ENCODE results near the gene ZMYND19. TPM values are rescaled to one million over a fixed set of nuclear protein-coding genes. Genes with fewer than 3 reads are reported as not detected.

Gene ZMYND19
- total and polyA plus RNA-seq, 2 of the 8 experiments (the other 6 are each of a cell fraction or from before 2014, with no cell fraction given): 42.4 to 58.7 TPM

GRCh38 chr9:137610944-137611343 lies 20.6 kb upstream of the ZMYND19 start (continued):
- TF ChIP-seq, protein P1, sequence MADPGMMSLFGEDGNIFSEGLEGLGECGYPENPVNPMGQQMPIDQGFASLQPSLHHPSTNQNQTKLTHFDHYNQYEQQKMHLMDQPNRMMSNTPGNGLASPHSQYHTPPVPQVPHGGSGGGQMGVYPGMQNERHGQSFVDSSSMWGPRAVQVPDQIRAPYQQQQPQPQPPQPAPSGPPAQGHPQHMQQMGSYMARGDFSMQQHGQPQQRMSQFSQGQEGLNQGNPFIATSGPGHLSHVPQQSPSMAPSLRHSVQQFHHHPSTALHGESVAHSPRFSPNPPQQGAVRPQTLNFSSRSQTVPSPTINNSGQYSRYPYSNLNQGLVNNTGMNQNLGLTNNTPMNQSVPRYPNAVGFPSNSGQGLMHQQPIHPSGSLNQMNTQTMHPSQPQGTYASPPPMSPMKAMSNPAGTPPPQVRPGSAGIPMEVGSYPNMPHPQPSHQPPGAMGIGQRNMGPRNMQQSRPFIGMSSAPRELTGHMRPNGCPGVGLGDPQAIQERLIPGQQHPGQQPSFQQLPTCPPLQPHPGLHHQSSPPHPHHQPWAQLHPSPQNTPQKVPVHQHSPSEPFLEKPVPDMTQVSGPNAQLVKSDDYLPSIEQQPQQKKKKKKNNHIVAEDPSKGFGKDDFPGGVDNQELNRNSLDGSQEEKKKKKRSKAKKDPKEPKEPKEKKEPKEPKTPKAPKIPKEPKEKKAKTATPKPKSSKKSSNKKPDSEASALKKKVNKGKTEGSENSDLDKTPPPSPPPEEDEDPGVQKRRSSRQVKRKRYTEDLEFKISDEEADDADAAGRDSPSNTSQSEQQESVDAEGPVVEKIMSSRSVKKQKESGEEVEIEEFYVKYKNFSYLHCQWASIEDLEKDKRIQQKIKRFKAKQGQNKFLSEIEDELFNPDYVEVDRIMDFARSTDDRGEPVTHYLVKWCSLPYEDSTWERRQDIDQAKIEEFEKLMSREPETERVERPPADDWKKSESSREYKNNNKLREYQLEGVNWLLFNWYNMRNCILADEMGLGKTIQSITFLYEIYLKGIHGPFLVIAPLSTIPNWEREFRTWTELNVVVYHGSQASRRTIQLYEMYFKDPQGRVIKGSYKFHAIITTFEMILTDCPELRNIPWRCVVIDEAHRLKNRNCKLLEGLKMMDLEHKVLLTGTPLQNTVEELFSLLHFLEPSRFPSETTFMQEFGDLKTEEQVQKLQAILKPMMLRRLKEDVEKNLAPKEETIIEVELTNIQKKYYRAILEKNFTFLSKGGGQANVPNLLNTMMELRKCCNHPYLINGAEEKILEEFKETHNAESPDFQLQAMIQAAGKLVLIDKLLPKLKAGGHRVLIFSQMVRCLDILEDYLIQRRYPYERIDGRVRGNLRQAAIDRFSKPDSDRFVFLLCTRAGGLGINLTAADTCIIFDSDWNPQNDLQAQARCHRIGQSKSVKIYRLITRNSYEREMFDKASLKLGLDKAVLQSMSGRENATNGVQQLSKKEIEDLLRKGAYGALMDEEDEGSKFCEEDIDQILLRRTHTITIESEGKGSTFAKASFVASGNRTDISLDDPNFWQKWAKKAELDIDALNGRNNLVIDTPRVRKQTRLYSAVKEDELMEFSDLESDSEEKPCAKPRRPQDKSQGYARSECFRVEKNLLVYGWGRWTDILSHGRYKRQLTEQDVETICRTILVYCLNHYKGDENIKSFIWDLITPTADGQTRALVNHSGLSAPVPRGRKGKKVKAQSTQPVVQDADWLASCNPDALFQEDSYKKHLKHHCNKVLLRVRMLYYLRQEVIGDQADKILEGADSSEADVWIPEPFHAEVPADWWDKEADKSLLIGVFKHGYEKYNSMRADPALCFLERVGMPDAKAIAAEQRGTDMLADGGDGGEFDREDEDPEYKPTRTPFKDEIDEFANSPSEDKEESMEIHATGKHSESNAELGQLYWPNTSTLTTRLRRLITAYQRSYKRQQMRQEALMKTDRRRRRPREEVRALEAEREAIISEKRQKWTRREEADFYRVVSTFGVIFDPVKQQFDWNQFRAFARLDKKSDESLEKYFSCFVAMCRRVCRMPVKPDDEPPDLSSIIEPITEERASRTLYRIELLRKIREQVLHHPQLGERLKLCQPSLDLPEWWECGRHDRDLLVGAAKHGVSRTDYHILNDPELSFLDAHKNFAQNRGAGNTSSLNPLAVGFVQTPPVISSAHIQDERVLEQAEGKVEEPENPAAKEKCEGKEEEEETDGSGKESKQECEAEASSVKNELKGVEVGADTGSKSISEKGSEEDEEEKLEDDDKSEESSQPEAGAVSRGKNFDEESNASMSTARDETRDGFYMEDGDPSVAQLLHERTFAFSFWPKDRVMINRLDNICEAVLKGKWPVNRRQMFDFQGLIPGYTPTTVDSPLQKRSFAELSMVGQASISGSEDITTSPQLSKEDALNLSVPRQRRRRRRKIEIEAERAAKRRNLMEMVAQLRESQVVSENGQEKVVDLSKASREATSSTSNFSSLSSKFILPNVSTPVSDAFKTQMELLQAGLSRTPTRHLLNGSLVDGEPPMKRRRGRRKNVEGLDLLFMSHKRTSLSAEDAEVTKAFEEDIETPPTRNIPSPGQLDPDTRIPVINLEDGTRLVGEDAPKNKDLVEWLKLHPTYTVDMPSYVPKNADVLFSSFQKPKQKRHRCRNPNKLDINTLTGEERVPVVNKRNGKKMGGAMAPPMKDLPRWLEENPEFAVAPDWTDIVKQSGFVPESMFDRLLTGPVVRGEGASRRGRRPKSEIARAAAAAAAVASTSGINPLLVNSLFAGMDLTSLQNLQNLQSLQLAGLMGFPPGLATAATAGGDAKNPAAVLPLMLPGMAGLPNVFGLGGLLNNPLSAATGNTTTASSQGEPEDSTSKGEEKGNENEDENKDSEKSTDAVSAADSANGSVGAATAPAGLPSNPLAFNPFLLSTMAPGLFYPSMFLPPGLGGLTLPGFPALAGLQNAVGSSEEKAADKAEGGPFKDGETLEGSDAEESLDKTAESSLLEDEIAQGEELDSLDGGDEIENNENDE (IDR thresholded peaks at IDR 0.05; ENCODE audit: insufficient replicate concordance, low read length): no peak
- TF ChIP-seq SIN3A (conservative IDR thresholded peaks at IDR 0.05 in 1 of 2, IDR thresholded peaks at IDR 0.05 in 1 of 2; ENCODE audit: low read depth in 1 of 2, low read length in 2 of 2): no peak
- no peak for TF ChIP-seq BRCA1 (IDR thresholded peaks at IDR 0.05; ENCODE audit: low read depth, low read length)
- TF ChIP-seq CBX8 (IDR thresholded peaks at IDR 0.05; ENCODE audit: borderline replicate concordance, low read depth, low read length): no peak
- no peak for TF ChIP-seq SIRT6 (IDR thresholded peaks at IDR 0.05; ENCODE audit: low read length)
- TF ChIP-seq JUN (IDR thresholded peaks at IDR 0.05; ENCODE audit: low read depth, low read length): no peak
- no peak for TF ChIP-seq POLR2AphosphoS5 (IDR thresholded peaks at IDR 0.05; ENCODE audit: low read depth, low read length)

Data from H1 (cell line).